A549 treated with GW870086 at 1 μM for 4 hours (cell line): ENCODE measurements around the gene SPEM2. TPM values are rescaled to one million over a fixed set of nuclear protein-coding genes. Genes with fewer than 3 reads are reported as not detected.

Source experiments
- total RNA-seq: library from RNA; stranded (reverse); fragments of 200-300 nt; extraction: Qiagen RNA extraction; gene quantifications from 5 replicates; pipeline ENCODE4 v1.2.3, GENCODE V29; 2022; ENCODE audit warnings: low read depth

Gene SPEM2
- 0.14 TPM in 1 of 5 replicates, not detected in the others for total RNA-seq

DNA sequence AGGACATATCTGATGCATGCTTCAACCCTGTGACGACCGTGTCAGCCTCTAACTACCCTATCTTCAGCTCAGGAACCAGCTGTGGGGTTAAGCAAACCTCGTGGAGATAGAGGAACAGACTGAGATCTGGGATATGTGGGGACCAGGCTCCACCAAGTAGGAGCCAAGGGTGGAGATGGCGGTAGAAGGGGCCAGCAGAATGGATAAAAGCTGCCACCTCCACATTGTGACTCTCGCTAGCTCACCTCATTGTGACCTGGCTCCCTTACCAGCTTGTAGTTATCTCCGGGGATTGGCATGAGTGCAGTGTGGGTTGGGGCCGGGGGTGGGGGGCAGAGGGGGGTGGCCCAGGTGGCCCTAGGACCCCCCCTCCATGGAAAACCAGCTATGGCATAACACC lies at the start of gene SPEM2:
Gene SPEM2, plus strand, starts transcription at position 301 of the 400 bp plus-strand sequence. Its CDS starts 73 bp downstream, at position 374.

DNA sequence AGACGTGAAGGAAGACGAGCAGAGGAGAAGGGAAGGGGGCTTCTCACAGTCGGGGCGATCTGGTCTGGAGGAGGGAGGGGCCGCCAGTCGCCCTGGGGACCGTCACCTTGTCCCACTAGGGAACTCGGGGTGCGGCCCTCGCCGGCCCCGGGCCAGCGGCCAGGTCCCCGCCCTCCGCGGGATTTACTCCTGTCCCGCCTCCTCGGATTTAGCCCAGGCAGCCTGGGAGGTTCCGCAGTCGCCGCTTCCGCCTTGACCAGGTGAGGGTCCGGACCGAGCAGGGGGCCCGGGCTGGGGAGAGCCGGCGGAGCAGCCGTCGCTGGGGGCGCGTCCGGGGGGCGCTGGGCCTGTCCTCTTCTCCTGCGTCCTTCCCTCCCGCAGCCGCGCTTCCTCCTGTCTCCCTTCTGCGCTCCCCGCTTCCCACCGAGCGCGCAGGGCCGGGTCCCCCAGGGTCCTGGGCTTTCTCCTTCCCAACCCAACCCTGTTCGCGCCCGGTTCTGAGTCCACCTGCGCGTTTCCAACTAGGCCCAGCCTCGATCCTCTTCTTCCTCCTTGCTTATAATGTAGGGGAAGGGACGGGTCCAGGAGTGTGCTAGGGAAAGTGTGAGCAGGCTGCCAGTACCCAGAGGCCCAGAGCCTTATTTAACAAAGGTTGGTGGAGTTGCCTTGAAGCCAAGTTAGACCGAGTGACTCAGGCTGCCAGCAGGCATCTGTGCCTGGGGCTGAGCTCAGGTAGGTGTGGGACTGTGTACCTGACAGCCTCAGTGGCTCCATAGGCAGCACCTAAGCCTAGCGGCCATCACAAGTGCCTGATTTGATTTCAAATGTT lies 44.3 kb upstream of the SPEM2 start, which contains the start of gene TNK1:
Gene TNK1, plus strand, starts transcription at position 235 of the 829 bp plus-strand sequence. CDS start 1,838 bp downstream, outside the sequence.

DNA sequence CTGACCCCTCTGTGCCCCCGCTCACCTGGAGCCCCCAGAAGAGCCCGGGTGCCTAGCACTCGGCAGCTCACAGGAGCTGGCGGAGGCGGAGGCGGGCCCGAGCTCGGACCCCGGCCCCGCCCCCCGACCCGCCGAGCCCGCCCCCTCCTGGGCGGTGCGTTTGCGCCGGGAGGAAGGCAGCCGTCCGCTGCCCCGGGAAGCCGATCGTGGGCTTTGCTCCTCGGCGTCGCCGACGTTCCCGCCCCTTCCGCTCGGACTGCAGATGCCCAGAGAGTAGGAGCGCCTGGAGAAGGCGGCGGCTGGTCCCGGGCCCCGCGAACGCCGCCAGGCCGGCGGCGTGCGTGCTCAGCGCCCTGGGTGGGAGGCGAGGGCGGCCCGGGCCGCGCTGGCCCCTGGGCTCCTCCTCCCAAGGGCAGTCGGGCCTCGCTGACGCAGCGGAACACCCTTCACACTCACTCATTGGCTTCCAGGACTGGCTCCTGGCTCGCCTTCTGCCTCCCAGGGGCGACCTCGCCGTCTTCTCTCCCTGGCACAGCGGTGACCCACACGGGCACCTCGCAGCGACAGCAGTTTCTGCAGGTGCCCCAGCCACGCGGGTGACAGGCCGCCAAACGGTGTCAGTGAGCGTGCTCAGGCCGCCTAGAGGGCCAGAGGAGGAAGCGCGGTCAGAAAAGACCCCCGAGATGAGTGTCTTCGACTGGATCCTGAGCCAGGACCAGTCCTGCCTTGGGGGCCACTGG lies 30.8 kb upstream of the SPEM2 start, which contains the start of gene PLSCR3:
Gene PLSCR3, minus strand, starts transcription at position 74 of the 740 bp plus-strand sequence. CDS start 415 bp downstream, outside the sequence.

DNA sequence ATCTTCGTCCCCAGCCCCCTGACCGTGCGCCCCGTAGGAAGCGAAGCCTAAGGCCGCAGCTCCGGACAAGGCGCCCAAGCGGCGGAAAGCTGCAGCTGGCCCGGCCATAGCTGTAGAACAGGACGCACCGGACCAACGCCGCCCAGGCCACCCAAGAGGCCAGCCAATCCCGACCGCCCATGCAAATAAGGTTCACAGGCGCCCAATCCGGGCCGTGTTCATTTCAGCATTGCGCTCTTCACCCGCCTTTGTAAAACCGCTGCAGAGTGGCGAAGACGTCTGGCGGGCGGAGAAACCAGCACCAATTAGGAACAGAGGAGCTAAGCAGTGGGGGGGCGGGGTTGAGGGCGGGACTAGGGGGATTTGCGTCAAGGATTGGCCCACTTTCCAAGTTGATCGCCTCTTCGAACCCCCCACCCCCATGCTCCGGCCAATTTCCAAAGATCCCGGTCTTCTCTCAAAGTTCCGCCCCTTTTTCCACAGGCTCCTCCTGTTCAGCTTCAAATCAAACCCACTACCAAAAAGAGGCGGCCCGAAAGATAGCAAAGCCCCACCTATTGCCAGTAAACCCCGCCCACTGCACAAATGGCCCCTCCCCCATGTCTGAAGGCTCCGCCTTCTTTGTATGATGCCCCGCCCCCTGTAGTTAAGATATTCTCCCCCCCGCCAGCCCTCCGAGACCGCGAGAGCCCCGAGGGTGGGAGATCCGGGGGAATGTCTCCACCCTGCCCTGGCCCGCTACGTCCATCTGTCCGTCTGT lies 21.3 kb upstream of the SPEM2 start, which contains the start of gene TMEM256:
Gene TMEM256, minus strand, starts transcription at position 121 of the 760 bp plus-strand sequence. Its CDS starts 13 bp downstream, at position 108.

DNA sequence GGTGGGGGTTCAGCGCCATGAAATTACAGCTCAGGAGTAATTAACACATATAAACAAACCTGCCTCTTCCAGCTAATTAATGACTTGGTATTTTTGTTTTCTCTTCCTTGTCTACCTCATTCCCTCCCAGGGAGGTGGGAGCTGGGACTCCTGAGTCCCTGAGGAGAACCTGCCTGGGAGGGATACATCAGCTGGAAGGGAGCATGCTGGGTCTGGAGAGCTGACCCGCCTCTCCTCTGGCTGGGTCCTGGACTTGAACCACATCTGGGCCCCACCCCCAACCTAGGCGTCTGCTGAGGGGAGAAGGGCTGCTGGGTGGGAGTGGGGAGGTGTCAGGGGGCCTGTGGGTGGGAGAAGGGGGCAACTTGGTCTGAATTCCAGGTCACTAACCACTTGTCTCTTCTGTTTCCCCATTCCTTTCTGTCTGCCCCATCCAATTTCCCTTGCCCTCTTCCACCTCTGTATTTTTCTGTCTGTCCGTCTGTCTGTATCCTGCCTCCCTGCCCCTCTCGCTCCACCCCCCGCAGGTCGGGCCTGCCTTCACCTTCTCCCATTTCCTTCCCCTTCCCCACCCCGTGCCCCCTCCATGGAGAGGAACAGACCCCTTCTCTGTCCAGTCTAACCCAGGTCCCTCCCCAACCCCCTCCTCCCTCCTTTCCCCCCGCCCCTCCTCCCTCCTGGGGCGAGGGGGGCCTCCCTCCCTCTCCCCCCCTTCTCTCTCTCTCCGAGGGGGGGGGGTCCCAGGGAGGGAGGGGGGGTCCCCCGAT lies 17.7 kb upstream of the SPEM2 start, which contains the start of gene NLGN2:
Gene NLGN2, plus strand, starts transcription at position 361 of the 767 bp plus-strand sequence. CDS start 411 bp downstream, outside the sequence.

DNA sequence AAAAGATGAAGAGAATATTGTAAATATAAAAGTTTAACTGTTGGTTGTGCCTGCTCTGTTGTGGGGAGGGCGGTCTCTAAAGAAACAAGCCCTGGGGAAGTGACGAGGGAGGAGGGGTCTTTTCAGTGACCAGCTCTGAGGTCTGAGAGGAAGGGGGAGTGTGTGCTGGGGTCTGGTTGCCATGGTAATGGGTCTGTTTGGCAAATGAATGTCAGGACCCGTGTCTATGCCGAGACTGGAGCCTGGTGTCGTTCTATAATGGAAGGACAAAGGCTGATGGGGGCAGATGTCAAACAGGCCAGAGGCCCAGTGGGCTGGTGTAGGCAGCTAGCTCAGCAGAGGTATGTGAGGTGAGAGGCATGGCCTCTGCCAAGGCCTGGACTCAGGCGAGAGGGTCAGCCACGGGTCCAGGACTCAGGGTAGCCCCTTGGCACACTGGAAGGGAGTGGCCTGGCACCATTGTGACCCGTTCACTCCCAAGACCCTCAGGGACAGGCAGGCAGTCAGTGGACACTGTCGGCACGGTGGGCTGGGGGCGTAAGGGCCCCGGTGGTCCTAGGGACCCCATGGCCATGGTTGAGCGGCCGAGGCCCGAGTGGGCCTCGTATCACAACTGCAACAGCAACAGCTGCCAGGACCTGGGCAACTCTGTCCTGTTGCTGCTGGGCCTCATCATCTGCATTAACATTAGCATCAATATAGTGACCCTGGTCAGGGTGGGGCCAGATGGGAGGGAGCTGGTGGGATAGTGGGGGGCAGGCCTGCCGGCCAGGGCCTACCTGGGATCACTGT lies 5.4 kb upstream of the SPEM2 start, which contains the start of gene SPEM1:
Gene SPEM1, plus strand, starts transcription at position 506 of the 792 bp plus-strand sequence. Its CDS starts 61 bp downstream, at position 567.

DNA sequence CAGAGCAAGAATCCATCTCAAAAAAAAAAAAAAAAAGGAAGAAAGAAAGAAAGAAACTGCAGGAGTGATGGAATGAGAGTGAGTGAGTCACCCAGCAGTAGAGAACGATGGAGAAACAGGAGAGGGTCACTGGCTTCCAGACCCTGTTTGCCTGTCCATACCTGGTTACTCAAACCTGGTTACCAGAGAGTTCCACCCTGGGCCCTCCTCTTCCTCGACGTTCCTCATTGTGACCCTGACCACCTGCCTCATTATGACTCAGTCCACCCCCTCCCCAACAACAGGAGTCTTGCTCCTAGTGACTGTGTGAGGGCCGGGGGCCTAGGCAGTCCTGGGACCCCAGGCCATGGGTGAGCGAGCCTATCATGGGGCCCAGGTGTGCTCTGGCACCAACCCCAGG lies 3.1 kb downstream of the SPEM2 start, which contains the start of gene SPEM3:
Gene SPEM3, plus strand, starts transcription at position 301 of the 400 bp plus-strand sequence. Its CDS starts 46 bp downstream, at position 347.

DNA sequence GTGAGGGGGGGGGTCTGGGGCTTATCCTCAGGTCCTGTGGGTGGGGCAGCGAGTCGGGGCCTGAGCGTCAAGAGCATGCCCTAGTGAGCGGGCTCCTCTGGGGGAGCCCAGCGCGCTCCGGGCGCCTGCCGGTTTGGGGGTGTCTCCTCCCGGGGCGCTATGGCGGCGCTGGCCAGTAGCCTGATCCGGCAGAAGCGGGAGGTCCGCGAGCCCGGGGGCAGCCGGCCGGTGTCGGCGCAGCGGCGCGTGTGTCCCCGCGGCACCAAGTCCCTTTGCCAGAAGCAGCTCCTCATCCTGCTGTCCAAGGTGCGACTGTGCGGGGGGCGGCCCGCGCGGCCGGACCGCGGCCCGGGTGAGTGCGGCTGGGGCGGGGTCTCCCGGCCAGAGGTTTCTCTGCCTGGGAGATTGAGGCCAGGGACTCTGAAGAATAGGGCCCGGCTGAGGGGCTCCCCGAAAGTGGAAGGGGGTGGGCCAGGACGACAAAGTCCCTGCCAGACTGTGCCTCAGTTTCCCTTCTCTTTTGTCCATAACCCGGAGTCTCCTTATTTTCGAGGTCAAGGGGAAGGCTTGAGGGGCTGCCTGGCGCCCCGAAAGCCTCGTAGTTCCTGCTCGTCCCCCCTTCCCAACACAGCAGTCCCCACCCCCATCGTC lies 14.2 kb downstream of the SPEM2 start, which contains the start of gene FGF11:
Gene FGF11, plus strand, starts transcription at position 51 of the 651 bp plus-strand sequence. Its CDS starts 109 bp downstream, at position 160.

DNA sequence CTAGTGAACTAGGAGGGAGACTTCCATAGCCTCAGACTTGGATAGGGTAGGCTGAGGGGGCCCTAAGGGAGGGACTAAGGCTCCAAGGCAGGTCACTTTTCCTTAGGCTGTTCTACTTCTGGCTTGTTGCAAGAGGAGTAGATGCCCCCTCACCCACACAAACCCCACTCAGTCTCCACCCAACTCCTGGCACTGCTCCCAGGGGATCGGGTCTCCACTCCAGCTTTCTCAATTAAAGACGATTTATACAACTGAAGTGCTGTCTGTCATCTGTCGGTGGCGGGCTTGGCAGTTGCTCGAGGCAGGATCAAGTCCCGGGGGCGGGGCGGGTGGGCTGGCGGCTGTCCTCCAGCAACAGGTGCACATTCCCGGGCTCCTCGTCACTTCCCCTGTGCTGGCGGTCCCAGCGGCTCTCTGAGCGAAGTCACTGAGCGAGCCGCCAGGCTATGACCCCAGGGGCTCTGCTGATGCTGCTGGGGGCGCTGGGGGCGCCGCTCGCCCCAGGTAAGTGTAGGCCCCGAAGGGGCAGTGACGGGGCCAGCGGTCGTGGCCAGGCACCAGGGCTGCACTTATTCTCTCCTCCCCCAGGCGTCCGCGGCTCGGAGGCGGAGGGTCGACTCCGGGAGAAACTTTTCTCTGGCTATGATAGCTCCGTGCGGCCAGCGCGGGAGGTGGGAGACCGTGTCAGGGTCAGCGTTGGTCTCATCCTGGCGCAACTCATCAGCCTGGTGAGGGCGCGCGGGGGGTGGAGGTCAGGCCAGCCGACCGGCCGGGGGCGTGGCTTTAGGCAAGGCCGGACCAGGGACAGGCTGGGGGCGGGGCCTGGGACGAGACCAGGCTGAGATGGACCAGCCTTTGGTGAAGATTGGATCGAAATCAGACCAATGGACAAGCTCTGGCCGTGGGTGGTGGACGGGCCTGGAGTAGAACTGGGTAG lies 19.5 kb downstream of the SPEM2 start, which contains the start of gene CHRNB1:
Gene CHRNB1, plus strand, starts transcription at position 380 of the 937 bp plus-strand sequence. Its CDS starts 67 bp downstream, at position 447.

Other genes with a start within 250 kb of the SPEM2 start
- gene ASGR1, start 246.2 kb upstream of the SPEM2 start, total RNA-seq = 0.78 to 1.4 TPM (median 0.87 TPM) in 5 replicates
- gene DLG4, start 205.8 kb upstream of the SPEM2 start, total RNA-seq = 4.8 to 8.2 TPM (median 6.7 TPM) in 5 replicates
- gene ACADVL, start 205.7 kb upstream of the SPEM2 start, total RNA-seq = 328 to 426 TPM (median 419 TPM) in 5 replicates
- gene DVL2, start 191.1 kb upstream of the SPEM2 start, total RNA-seq = 31.8 to 38.4 TPM (median 37.3 TPM) in 5 replicates
- gene PHF23, start 186.2 kb upstream of the SPEM2 start, total RNA-seq = 80.8 to 113 TPM (median 94.7 TPM) in 5 replicates
- gene GABARAP, start 183.2 kb upstream of the SPEM2 start, total RNA-seq = 629 to 795 TPM (median 688 TPM) in 5 replicates
- 209 to 247 TPM (median 236 TPM) in 5 replicates for gene CTDNEP1, start 173.9 kb upstream of the SPEM2 start, total RNA-seq
- gene ELP5, start 173.4 kb upstream of the SPEM2 start, total RNA-seq = 124 to 134 TPM (median 126 TPM) in 5 replicates
- 1.7 to 2.5 TPM (median 2.1 TPM) in 5 replicates for gene CLDN7, start 163.1 kb upstream of the SPEM2 start, total RNA-seq
- gene SLC2A4, start 143.9 kb upstream of the SPEM2 start, total RNA-seq = 0.17 to 0.64 TPM (median 0.45 TPM) in 5 replicates
- 0.22 to 0.91 TPM (median 0.52 TPM) in 5 replicates for gene YBX2, start 131.0 kb upstream of the SPEM2 start, total RNA-seq
- gene EIF5A, start 118.0 kb upstream of the SPEM2 start, total RNA-seq = 1,622 to 1,789 TPM (median 1,677 TPM) in 5 replicates
- gene GPS2, start 110.3 kb upstream of the SPEM2 start, total RNA-seq = 84.7 to 101 TPM (median 95.3 TPM) in 5 replicates
- 25.3 to 31.6 TPM (median 30.1 TPM) in 5 replicates for gene NEURL4, start 96.3 kb upstream of the SPEM2 start, total RNA-seq
- 1.7 to 5.4 TPM (median 3.1 TPM) in 5 replicates for gene ACAP1, start 89.1 kb upstream of the SPEM2 start, total RNA-seq
- 9.4 to 13.4 TPM (median 10.7 TPM) in 5 replicates for gene KCTD11, start 73.5 kb upstream of the SPEM2 start, total RNA-seq
- gene TMEM95, start 70.5 kb upstream of the SPEM2 start, total RNA-seq = not detected in 5 replicates
- 1.4 to 2.0 TPM (median 1.5 TPM) in 5 replicates for gene TNK1, start 44.5 kb upstream of the SPEM2 start, total RNA-seq
- gene PLSCR3, start 31.1 kb upstream of the SPEM2 start, total RNA-seq = 38.1 to 44.3 TPM (median 41.3 TPM) in 5 replicates
- 202 to 227 TPM (median 216 TPM) in 5 replicates for gene TMEM256, start 21.5 kb upstream of the SPEM2 start, total RNA-seq
- gene NLGN2, start 17.8 kb upstream of the SPEM2 start, total RNA-seq = 13.2 to 18.5 TPM (median 17.1 TPM) in 5 replicates
- 0.14 TPM in 1 of 5 replicates, not detected in the others for gene SPEM1, start 5.3 kb upstream of the SPEM2 start, total RNA-seq
- gene SPEM3, start 3.2 kb downstream of the SPEM2 start, total RNA-seq = not detected in 5 replicates
- 10.2 to 13.7 TPM (median 12.1 TPM) in 5 replicates for gene TMEM102, start 9.8 kb downstream of the SPEM2 start, total RNA-seq
- 0.43 to 1.3 TPM (median 1.1 TPM) in 5 replicates for gene FGF11, start 13.9 kb downstream of the SPEM2 start, total RNA-seq
- gene CHRNB1, start 19.4 kb downstream of the SPEM2 start, total RNA-seq = 7.3 to 11.0 TPM (median 9.1 TPM) in 5 replicates
- 18.5 to 23.4 TPM (median 22.7 TPM) in 5 replicates for gene ZBTB4, start 54.0 kb downstream of the SPEM2 start, total RNA-seq
- not detected in 5 replicates for gene SLC35G6, start 55.8 kb downstream of the SPEM2 start, total RNA-seq
- 63.4 to 76.8 TPM (median 71.8 TPM) in 5 replicates for gene POLR2A, start 58.8 kb downstream of the SPEM2 start, total RNA-seq
- gene TNFSF12, start 123.4 kb downstream of the SPEM2 start, total RNA-seq = 9.1 to 12.2 TPM (median 10.8 TPM) in 5 replicates
- 0.37 to 1.1 TPM (median 0.87 TPM) in 5 replicates for gene TNFSF13, start 133.1 kb downstream of the SPEM2 start, total RNA-seq
- 85.2 to 101 TPM (median 93.8 TPM) in 5 replicates for gene SENP3, start 136.3 kb downstream of the SPEM2 start, total RNA-seq
- 25.6 to 35.0 TPM (median 28.2 TPM) in 5 replicates for gene CD68, start 154.0 kb downstream of the SPEM2 start, total RNA-seq
- gene MPDU1, start 158.2 kb downstream of the SPEM2 start, total RNA-seq = 112 to 145 TPM (median 126 TPM) in 5 replicates
- 0.13 to 0.30 TPM (median 0.14 TPM) in 5 replicates for gene SOX15, start 164.5 kb downstream of the SPEM2 start, total RNA-seq
- gene FXR2, start 189.3 kb downstream of the SPEM2 start, total RNA-seq = 44.0 to 59.8 TPM (median 56.2 TPM) in 5 replicates
- 65.1 to 91.4 TPM (median 81.4 TPM) in 5 replicates for gene SAT2, start 202.2 kb downstream of the SPEM2 start, total RNA-seq
- gene SHBG, start 204.5 kb downstream of the SPEM2 start, total RNA-seq = 0.29 to 1.1 TPM (median 0.42 TPM) in 5 replicates
- 0.12 to 0.42 TPM (median 0.26 TPM) in 5 replicates for gene ATP1B2, start 225.3 kb downstream of the SPEM2 start, total RNA-seq